Tibial nerve (tissue), 4 donors: ENCODE measurements around the gene SEMA5B. TPM values are rescaled to one million over a fixed set of nuclear protein-coding genes. Genes with fewer than 3 reads are reported as not detected.

Experiments
- DNase-seq, 2 donors: peaks; one replicate each; pipeline ENCODE4 v3.0.0-alpha.2; 2019; ENCODE audit warnings: low spot score in 2 of 2
- H3K27ac ChIP-seq, 4 donors: fragments of 200-600 bp; sonication (generic) in 3 of 4; one replicate each; pipeline ENCODE4 v1.5.1; 2017 to 2019; ENCODE audit warnings: mild to moderate bottlenecking in 1 of 4
- H3K27me3 ChIP-seq, 2 donors: fragments of 200-600 bp; sonication (generic) in 1 of 2; one replicate each; pipeline versions ENCODE4 v1.5.1 to v1.6.0; 2017 to 2019
- H3K36me3 ChIP-seq, 3 donors: fragments of 200-600 bp; sonication (generic); one replicate each; pipeline ENCODE4 v1.5.1; 2018 to 2019
- H3K4me1 ChIP-seq, 4 donors: fragments of 200-600 bp; sonication (generic) in 3 of 4; one replicate each; pipeline ENCODE4 v1.5.1; 2017 to 2019
- H3K4me3 ChIP-seq, 4 donors: fragments of 200-600 bp; sonication (generic) in 3 of 4; one replicate each; pipeline ENCODE4 v1.5.1; 2017 to 2019; ENCODE audit warnings: mild to moderate bottlenecking in 1 of 4, moderate library complexity in 1 of 4
- H3K9me3 ChIP-seq, 4 donors: fragments of 200-600 bp; sonication (generic) in 3 of 4; one replicate each; pipeline ENCODE4 v1.5.1; 2017 to 2019
- EP300 ChIP-seq, 2 donors: sonication (generic); formaldehyde crosslinking; IDR thresholded peaks; one replicate each; pipeline ENCODE4 v1.6.1; 2017; ENCODE audit warnings: antibody characterized with exemption in 2 of 2, mild to moderate bottlenecking in 1 of 2
- POLR2A ChIP-seq, 2 donors: fragments of 450-650 bp; IDR thresholded peaks; one replicate each; pipeline ENCODE4 v1.6.1; 2017; ENCODE audit warnings: antibody characterized with exemption in 2 of 2, mild to moderate bottlenecking in 2 of 2, moderate library complexity in 2 of 2
- WGBS, 2 donors: methylation state at CpG; one replicate each; pipeline ENCODE4 v1.1.5; 2018; 5-methylcytosine and 5-hydroxymethylcytosine counted together
- total RNA-seq, 4 donors: library from RNA; depleted of rRNA; stranded (reverse); fragments of >200 nt; gene quantifications; one replicate each; pipeline ENCODE4 v1.1.0, GENCODE V29; 2016
- TF ChIP-seq, protein P1 (sequence below), 5 experiments: fragments of 200-600 bp in 3 of 5; fragments of 450-650 bp in 2 of 5; sonication (generic) in 3 of 5; IDR thresholded peaks; one replicate each; pipeline ENCODE4 v1.5.1; 2016 to 2019; ENCODE audit warnings: antibody characterized with exemption in 5 of 5, mild to moderate bottlenecking in 3 of 5, moderate library complexity in 2 of 5

SEMA5B gene
- total RNA-seq, 4 donors from 2014 or later: 6.7 to 19.7 (median 13.1) TPM

DNA sequence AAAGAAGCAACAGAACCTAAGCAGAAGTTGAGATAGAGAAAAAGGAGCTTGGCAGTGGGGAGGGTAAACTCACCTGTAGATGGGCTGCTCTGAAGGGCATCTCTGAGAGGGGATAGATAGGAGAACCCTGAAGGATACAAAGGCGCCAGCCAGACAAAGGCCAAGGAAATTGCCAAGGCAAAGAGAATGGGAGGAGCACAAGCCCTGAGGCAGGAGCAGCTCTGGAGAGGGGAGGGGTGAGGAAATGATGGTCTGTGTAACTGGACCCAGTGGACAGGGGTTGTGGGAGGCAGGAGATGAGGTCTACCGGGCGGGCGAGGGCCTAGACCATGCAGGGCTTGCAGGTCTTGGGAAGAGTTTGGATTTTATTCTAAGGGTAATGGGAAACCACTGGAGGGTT is 36.9 kb upstream of the SEMA5B start:
- TF ChIP-seq POLR2A (IDR thresholded peaks at IDR 0.05) (no peak), EP300 (IDR thresholded peaks at IDR 0.05) (no peak)
- TF ChIP-seq, protein P1, sequence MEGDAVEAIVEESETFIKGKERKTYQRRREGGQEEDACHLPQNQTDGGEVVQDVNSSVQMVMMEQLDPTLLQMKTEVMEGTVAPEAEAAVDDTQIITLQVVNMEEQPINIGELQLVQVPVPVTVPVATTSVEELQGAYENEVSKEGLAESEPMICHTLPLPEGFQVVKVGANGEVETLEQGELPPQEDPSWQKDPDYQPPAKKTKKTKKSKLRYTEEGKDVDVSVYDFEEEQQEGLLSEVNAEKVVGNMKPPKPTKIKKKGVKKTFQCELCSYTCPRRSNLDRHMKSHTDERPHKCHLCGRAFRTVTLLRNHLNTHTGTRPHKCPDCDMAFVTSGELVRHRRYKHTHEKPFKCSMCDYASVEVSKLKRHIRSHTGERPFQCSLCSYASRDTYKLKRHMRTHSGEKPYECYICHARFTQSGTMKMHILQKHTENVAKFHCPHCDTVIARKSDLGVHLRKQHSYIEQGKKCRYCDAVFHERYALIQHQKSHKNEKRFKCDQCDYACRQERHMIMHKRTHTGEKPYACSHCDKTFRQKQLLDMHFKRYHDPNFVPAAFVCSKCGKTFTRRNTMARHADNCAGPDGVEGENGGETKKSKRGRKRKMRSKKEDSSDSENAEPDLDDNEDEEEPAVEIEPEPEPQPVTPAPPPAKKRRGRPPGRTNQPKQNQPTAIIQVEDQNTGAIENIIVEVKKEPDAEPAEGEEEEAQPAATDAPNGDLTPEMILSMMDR (IDR thresholded peaks at IDR 0.05): no peak
- Histone ChIP-seq H3K4me3 (no peak overlapping the region), H3K27me3 (no peaks in the 10 kb centered on the region), H3K27ac (no peak overlapping the region), H3K9me3 (no peaks in the 10 kb centered on the region), H3K4me1 (peaks cover 0 to 23% (median 6%) of the 10 kb centered on the region in 4 donors), H3K36me3 (no peaks in the 10 kb centered on the region)
- 83 to 84% methylated on average over 4 of the region's 4 CpGs for WGBS, 2 donors
- no peak for DNase-seq

DNA sequence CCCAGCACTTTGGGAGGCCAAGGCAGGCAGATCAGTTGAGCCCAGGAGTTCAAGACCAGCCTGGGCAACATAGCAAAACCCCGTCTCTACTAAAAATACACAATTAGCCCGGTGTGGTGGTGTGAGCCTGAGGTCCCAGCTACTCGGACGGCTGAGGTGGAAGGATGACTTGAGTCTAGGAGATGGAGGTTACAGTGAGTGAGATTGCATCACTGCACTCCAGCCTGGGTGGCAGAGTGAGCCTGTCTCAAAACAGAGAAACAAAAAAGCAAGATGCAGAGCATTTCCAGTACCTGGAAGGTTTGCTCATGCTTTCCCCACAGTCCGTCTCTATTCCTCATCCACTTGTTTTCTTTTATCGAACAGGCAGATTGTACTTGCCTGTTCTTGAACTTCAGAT is 35.5 kb upstream of the SEMA5B start:
- no peak for DNase-seq
- no peak overlapping the region for H3K27ac ChIP-seq
- H3K36me3 ChIP-seq: no peaks in the 10 kb centered on the region
- H3K4me1 ChIP-seq: peaks cover 0 to 11% (median 1%) of the 10 kb centered on the region in 4 donors
- 87 to 89% methylated on average over 6 of the region's 6 CpGs for WGBS, 2 donors
- H3K27me3 ChIP-seq: no peaks in the 10 kb centered on the region
- TF ChIP-seq, protein P1 (IDR thresholded peaks at IDR 0.05): no peak
- no peak for TF ChIP-seq EP300 (IDR thresholded peaks at IDR 0.05)
- no peak for TF ChIP-seq POLR2A (IDR thresholded peaks at IDR 0.05)
- H3K9me3 ChIP-seq: no peaks in the 10 kb centered on the region
- H3K4me3 ChIP-seq: no peak overlapping the region

DNA sequence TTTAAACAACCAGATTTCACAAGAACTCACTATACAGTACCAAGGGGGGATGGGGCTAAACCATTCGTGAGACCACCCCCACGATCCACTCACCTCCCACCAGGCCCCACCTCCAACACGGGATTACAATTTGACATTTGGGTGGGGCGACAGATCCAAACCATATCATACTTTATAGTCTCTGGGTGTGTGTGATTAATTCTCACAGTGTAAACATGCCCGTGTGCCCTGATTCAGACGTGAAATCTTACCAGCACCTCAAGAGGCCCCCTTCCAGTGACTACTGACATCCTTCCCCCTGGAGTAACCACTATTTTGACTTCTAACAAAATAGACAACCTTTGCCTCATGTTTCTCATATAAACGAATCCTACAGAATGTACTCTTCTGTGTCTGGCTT is 34.3 kb upstream of the SEMA5B start:
- H3K4me3 ChIP-seq: no peak overlapping the region
- no peaks in the 10 kb centered on the region for H3K9me3 ChIP-seq
- no peak overlapping the region for H3K27ac ChIP-seq
- peaks cover 0 to 6% (median 0%) of the 10 kb centered on the region in 4 donors for H3K4me1 ChIP-seq
- no peaks in the 10 kb centered on the region for H3K36me3 ChIP-seq
- WGBS, 2 donors: 76 to 77% methylated on average over 7 of the region's 7 CpGs
- no peak for DNase-seq
- no peak for TF ChIP-seq EP300 (IDR thresholded peaks at IDR 0.05)
- TF ChIP-seq, protein P1 (IDR thresholded peaks at IDR 0.05): no peak
- no peak for TF ChIP-seq POLR2A (IDR thresholded peaks at IDR 0.05)
- H3K27me3 ChIP-seq: no peaks in the 10 kb centered on the region

DNA sequence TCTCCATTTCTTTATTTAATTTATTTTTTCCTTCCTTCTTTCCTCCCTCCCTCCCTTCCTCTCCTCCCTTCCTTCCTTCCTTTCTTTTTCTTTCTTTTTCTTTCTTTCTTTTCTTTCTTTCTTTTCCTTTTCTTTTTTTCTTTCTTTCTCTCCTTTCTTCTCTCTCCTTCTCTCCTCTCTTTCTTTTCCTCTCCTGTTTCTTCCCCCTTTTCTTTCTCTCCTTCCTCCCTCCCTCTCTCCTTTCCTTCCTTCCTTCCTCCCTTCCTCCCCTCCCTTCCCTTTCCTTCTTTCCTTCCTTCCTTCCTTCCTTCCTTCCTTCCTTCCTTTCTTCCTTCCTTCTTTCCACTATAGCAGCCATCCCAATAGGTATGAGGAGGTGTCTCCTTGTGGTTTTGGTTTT is 32.5 kb upstream of the SEMA5B start:
- no peak for DNase-seq
- Histone ChIP-seq H3K4me1 (no peaks in the 10 kb centered on the region), H3K9me3 (no peaks in the 10 kb centered on the region), H3K4me3 (no peak overlapping the region), H3K27me3 (no peaks in the 10 kb centered on the region), H3K36me3 (no peaks in the 10 kb centered on the region), H3K27ac (no peak overlapping the region)
- TF ChIP-seq EP300 (IDR thresholded peaks at IDR 0.05): no peak
- no peak for TF ChIP-seq POLR2A (IDR thresholded peaks at IDR 0.05)
- TF ChIP-seq, protein P1 (IDR thresholded peaks at IDR 0.05): no peak

DNA sequence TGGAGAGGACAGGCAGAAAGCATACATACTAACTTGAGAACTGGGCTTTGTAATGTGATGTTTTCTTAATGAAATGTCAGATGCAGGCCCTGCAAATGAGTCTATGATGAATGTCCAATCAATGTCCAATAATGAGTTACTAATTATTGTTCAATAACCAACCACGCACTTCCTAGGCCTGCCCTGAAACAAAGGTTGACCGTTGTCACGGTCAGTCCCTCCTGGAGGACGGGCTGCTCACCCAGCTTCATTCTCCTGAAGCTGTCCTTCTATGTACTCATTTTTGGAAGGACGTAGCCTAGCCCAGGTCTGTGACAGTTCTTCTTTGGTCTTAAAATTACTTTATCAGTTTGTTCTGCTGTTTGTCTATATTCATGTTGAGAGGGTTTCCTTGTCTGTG is 30.9 kb upstream of the SEMA5B start:
- no peaks in the 10 kb centered on the region for H3K27me3 ChIP-seq
- H3K9me3 ChIP-seq: no peaks in the 10 kb centered on the region
- no peak for DNase-seq
- H3K27ac ChIP-seq: no peak overlapping the region
- H3K36me3 ChIP-seq: no peaks in the 10 kb centered on the region
- WGBS, 2 donors: 84 to 89% methylated on average over 5 of the region's 5 CpGs
- TF ChIP-seq POLR2A (IDR thresholded peaks at IDR 0.05) (no peak), EP300 (IDR thresholded peaks at IDR 0.05) (no peak)
- TF ChIP-seq, protein P1 (IDR thresholded peaks at IDR 0.05): no peak
- no peak overlapping the region for H3K4me3 ChIP-seq
- H3K4me1 ChIP-seq: peaks cover 0 to 2% (median 0%) of the 10 kb centered on the region in 4 donors
